Measurements from ENCODE around the gene GPATCH2L.

Gene GPATCH2L

GRCh38 chr14:76245097-76245496 is 93.4 kb downstream of the GPATCH2L start:
- Mint-ChIP-seq H3K4me1 (peaks cover 2% of the 10 kb centered on the region), H3K27ac (no peak overlapping the region), H3K27me3 (ENCODE audit: low read depth, poor library complexity) (peaks cover 7% of the 10 kb centered on the region), H3K4me3 (no peak overlapping the region), H3K9me3 (peaks cover 26% of the 10 kb centered on the region), H3K36me3 (ENCODE audit: low read depth) (peaks cover 13% of the 10 kb centered on the region)
- TF ChIP-seq, protein P1, sequence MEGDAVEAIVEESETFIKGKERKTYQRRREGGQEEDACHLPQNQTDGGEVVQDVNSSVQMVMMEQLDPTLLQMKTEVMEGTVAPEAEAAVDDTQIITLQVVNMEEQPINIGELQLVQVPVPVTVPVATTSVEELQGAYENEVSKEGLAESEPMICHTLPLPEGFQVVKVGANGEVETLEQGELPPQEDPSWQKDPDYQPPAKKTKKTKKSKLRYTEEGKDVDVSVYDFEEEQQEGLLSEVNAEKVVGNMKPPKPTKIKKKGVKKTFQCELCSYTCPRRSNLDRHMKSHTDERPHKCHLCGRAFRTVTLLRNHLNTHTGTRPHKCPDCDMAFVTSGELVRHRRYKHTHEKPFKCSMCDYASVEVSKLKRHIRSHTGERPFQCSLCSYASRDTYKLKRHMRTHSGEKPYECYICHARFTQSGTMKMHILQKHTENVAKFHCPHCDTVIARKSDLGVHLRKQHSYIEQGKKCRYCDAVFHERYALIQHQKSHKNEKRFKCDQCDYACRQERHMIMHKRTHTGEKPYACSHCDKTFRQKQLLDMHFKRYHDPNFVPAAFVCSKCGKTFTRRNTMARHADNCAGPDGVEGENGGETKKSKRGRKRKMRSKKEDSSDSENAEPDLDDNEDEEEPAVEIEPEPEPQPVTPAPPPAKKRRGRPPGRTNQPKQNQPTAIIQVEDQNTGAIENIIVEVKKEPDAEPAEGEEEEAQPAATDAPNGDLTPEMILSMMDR (IDR thresholded peaks at IDR 0.05): no peak
- DNase-seq: no peak

- DNase-seq: no peak
- Mint-ChIP-seq H3K27me3 (ENCODE audit: low read depth, poor library complexity) (peaks cover 24% of the 10 kb centered on the region), H3K4me3 (no peak overlapping the region), H3K9me3 (no peaks in the 10 kb centered on the region), H3K36me3 (ENCODE audit: low read depth) (no peaks in the 10 kb centered on the region), H3K4me1 (peaks cover 11% of the 10 kb centered on the region), H3K27ac (no peak overlapping the region)
- TF ChIP-seq, protein P1 (IDR thresholded peaks at IDR 0.05): no peak
Measured at GRCh38 chr14:76250302-76250701, 98.6 kb downstream of the GPATCH2L start.

- H3K9me3 Mint-ChIP-seq: no peaks in the 10 kb centered on the region
- TF ChIP-seq, protein P1 (IDR thresholded peaks at IDR 0.05): no peak
- H3K4me3 Mint-ChIP-seq: no peak overlapping the region
- H3K27me3 Mint-ChIP-seq (ENCODE audit: low read depth, poor library complexity): peaks cover 29% of the 10 kb centered on the region
- H3K36me3 Mint-ChIP-seq (ENCODE audit: low read depth): no peaks in the 10 kb centered on the region
- no peak for DNase-seq
- H3K4me1 Mint-ChIP-seq: peaks cover 24% of the 10 kb centered on the region
- no peak overlapping the region for H3K27ac Mint-ChIP-seq
Measured at GRCh38 chr14:76252471-76252870, 100.7 kb downstream of the GPATCH2L start.

- TF ChIP-seq, protein P1 (IDR thresholded peaks at IDR 0.05): no peak
- H3K36me3 Mint-ChIP-seq (ENCODE audit: low read depth): no peaks in the 10 kb centered on the region
- no peak overlapping the region for H3K4me3 Mint-ChIP-seq
- peaks cover 29% of the 10 kb centered on the region for H3K27me3 Mint-ChIP-seq (ENCODE audit: low read depth, poor library complexity)
- no peaks in the 10 kb centered on the region for H3K9me3 Mint-ChIP-seq
- no peak for DNase-seq
- no peak overlapping the region for H3K27ac Mint-ChIP-seq
- peaks cover 31% of the 10 kb centered on the region for H3K4me1 Mint-ChIP-seq
Measured at GRCh38 chr14:76253111-76253510, 101.4 kb downstream of the GPATCH2L start.

DNA sequence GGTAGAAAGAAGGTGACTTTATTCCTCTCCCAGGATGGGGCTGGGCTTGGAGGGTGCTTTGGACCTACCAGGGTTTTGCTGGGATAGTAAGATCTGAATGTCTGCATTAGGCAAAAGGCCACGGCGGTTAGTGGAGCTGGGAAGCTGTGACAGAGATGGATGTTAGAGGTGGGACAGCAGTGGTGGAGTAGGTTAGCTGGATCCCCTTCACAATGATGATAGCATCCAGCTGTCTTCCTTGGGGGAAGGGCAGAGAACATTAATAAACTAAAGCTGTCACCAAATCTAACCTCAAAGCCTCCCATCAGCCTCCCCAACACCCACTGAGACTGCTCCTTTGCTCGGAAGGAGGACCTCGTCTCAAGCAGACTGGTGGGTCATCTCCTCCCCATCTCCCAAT is 104.8 kb downstream of the GPATCH2L start:
- Mint-ChIP-seq H3K9me3 (no peaks in the 10 kb centered on the region), H3K4me1 (peaks cover 23% of the 10 kb centered on the region), H3K36me3 (ENCODE audit: low read depth) (no peaks in the 10 kb centered on the region), H3K27ac (no peak overlapping the region), H3K4me3 (no peak overlapping the region), H3K27me3 (ENCODE audit: low read depth, poor library complexity) (peaks cover 31% of the 10 kb centered on the region)
- TF ChIP-seq, protein P1 (IDR thresholded peaks at IDR 0.05): no peak
- no peak for DNase-seq

GRCh38 chr14:76257111-76257803 is 105.5 kb downstream of the GPATCH2L start:
- peaks cover 24% of the 10 kb centered on the region for H3K27me3 Mint-ChIP-seq (ENCODE audit: low read depth, poor library complexity)
- no peak overlapping the region for H3K27ac Mint-ChIP-seq
- peaks cover 25% of the 10 kb centered on the region for H3K4me1 Mint-ChIP-seq
- no peaks in the 10 kb centered on the region for H3K9me3 Mint-ChIP-seq
- DNase-seq: no peak
- no peaks in the 10 kb centered on the region for H3K36me3 Mint-ChIP-seq (ENCODE audit: low read depth)
- TF ChIP-seq, protein P1 (IDR thresholded peaks at IDR 0.05): no peak
- no peak overlapping the region for H3K4me3 Mint-ChIP-seq
